Stomach (tissue), 4 donors: Measurements from ENCODE around the gene SIN3B.

Experiments used
- POLR2A ChIP-seq, 4 donors: fragments of 450-650 bp; IDR thresholded peaks; one replicate each; pipeline ENCODE4 v1.6.1; 2016; ENCODE audit warnings: antibody characterized with exemption in 4 of 4, control low read depth in 2 of 4, mild to moderate bottlenecking in 1 of 4, moderate library complexity in 1 of 4
- POLR2AphosphoS5 ChIP-seq, 3 donors: sonication (generic); formaldehyde crosslinking; IDR thresholded peaks; one replicate each; pipeline ENCODE4 v1.6.1; 2016; ENCODE audit warnings: antibody characterized with exemption in 3 of 3
- TF ChIP-seq, protein P1 (sequence below), 7 experiments: fragments of 450-650 bp in 4 of 7; fragments of 200-600 bp in 3 of 7; sonication (generic) in 3 of 7; IDR thresholded peaks; one replicate each; pipeline ENCODE4 v1.5.1; 2016 to 2019; ENCODE audit warnings: antibody characterized with exemption in 7 of 7, control low read depth in 2 of 7, mild to moderate bottlenecking in 1 of 7

GRCh38 chr19:16902545-16902944, 73.3 kb downstream of the SIN3B start:
- TF ChIP-seq, protein P1, sequence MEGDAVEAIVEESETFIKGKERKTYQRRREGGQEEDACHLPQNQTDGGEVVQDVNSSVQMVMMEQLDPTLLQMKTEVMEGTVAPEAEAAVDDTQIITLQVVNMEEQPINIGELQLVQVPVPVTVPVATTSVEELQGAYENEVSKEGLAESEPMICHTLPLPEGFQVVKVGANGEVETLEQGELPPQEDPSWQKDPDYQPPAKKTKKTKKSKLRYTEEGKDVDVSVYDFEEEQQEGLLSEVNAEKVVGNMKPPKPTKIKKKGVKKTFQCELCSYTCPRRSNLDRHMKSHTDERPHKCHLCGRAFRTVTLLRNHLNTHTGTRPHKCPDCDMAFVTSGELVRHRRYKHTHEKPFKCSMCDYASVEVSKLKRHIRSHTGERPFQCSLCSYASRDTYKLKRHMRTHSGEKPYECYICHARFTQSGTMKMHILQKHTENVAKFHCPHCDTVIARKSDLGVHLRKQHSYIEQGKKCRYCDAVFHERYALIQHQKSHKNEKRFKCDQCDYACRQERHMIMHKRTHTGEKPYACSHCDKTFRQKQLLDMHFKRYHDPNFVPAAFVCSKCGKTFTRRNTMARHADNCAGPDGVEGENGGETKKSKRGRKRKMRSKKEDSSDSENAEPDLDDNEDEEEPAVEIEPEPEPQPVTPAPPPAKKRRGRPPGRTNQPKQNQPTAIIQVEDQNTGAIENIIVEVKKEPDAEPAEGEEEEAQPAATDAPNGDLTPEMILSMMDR (IDR thresholded peaks at IDR 0.05), result no peak
- TF ChIP-seq POLR2A (IDR thresholded peaks at IDR 0.05) (no peak), POLR2AphosphoS5 (IDR thresholded peaks at IDR 0.05) (no peak)
